Esophagus squamous epithelium (tissue), 5 donors: ENCODE results near the gene CCR2. TPM values are rescaled to one million over a fixed set of nuclear protein-coding genes. Genes with fewer than 3 reads are reported as not detected.

Experiments
- DNase-seq: peaks from one replicate; lab custom pipeline; 2025; lab: John Stamatoyannopoulos, UW
- H3K27ac ChIP-seq, 4 donors: fragments of 200-600 bp; sonication (generic); one replicate each; pipeline ENCODE4 v1.5.1; 2016 to 2019; ENCODE audit warnings: mild to moderate bottlenecking in 1 of 4
- H3K27me3 ChIP-seq, 4 donors: fragments of 200-600 bp; sonication (generic); 1 replicate in 3 of 4; 2 replicates in 1 of 4; pipeline versions ENCODE4 v1.5.1 to v1.6.0; 2017 to 2021; ENCODE audit warnings: antibody characterized with exemption in 1 of 4
- H3K36me3 ChIP-seq, 3 donors: fragments of 200-600 bp; sonication (generic); one replicate each; pipeline ENCODE4 v1.5.1; 2016 to 2019
- H3K4me1 ChIP-seq, 3 donors: fragments of 200-600 bp; sonication (generic); one replicate each; pipeline ENCODE4 v1.5.1; 2017 to 2019
- H3K4me3 ChIP-seq, 4 donors: fragments of 200-600 bp; sonication (generic); 1 replicate in 3 of 4; 2 replicates in 1 of 4; pipeline ENCODE4 v1.5.1; 2016 to 2019; ENCODE audit warnings: mild to moderate bottlenecking in 2 of 4, moderate library complexity in 1 of 4
- H3K9me3 ChIP-seq, 3 donors: fragments of 200-600 bp; sonication (generic); one replicate each; pipeline ENCODE4 v1.5.1; 2016 to 2019
- CTCF ChIP-seq, 6 experiments: fragments of 450-650 bp in 4 of 6; fragments of 200-600 bp in 2 of 6; sonication (generic) in 2 of 6; IDR thresholded peaks; one replicate each; pipeline ENCODE4 v1.5.1; 2016 to 2019; ENCODE audit warnings: antibody characterized with exemption in 6 of 6, mild to moderate bottlenecking in 4 of 6, moderate library complexity in 4 of 6
- POLR2A ChIP-seq, 4 donors: fragments of 450-650 bp; IDR thresholded peaks; one replicate each; pipeline ENCODE4 v1.6.1; 2017; ENCODE audit warnings: antibody characterized with exemption in 4 of 4, mild to moderate bottlenecking in 4 of 4, moderate library complexity in 3 of 4
- WGBS, 2 donors: methylation state at CpG; one replicate each; pipeline ENCODE4 v1.1.5; 2018; 5-methylcytosine and 5-hydroxymethylcytosine counted together
- intact Hi-C: fragments of 100-400 bp; cut with DNase I; formaldehyde crosslinking; loops from one replicate; pipeline ENCODE4 v1.15.0; 2022
- total RNA-seq, 4 donors: library from RNA; depleted of rRNA; stranded (reverse); fragments of >200 nt; gene quantifications; one replicate each; pipeline ENCODE4 v1.1.0, GENCODE V29; 2016
- donor health status: DM: yes; HTN: yes; CAD: no.

The CCR2 gene
- total RNA-seq, 4 donors from 2014 or later, result 0.40 to 6.0 (median 1.9) TPM

GRCh38 chr3:46370839-46371518, 17.1 kb downstream of the CCR2 start, which contains the start of gene CCR5:
Gene CCR5 (plus strand): TSS chr3:46370946. CDS start chr3:46372903, 1,957 bp downstream.
- no peak for DNase-seq
- peak within 1 kb of the TSS in 2 of 4 donors; percentile 19 to 34 for H3K4me3 ChIP-seq
- no peaks in the 10 kb centered on the region for H3K36me3 ChIP-seq
- H3K27ac ChIP-seq, result peak within 1 kb of the TSS in 2 of 4 donors; percentile 25 to 55
- H3K27me3 ChIP-seq, result peaks cover 0 to 60% (median 0%) of the 10 kb centered on the region in 4 donors
- H3K9me3 ChIP-seq, result no peaks in the 10 kb centered on the region
- intact Hi-C loops, result no loop called here
- 21 to 28% methylated on average over 5 of the region's 5 CpGs for WGBS, 2 donors
- TF ChIP-seq CTCF (IDR thresholded peaks at IDR 0.05), result no peak
- peak in 1 of 4 donors; percentile 41 for TF ChIP-seq POLR2A (IDR thresholded peaks at IDR 0.05)
- H3K4me1 ChIP-seq, result peaks cover 0 to 12% (median 0%) of the 10 kb centered on the region in 3 donors

- Histone ChIP-seq H3K36me3 (no peaks in the 10 kb centered on the region), H3K4me3 (peak overlapping the region in 2 of 4 donors; percentile 19 to 34), H3K27me3 (peaks cover 0 to 52% (median 0%) of the 10 kb centered on the region in 4 donors), H3K9me3 (no peaks in the 10 kb centered on the region), H3K27ac (peak overlapping the region in 1 of 4 donors; percentile 43), H3K4me1 (peaks cover 0 to 12% (median 0%) of the 10 kb centered on the region in 3 donors)
- 59 to 61% methylated on average over 8 to 10 of the region's 10 CpGs for WGBS, 2 donors
- TF ChIP-seq POLR2A (IDR thresholded peaks at IDR 0.05) (no peak), CTCF (IDR thresholded peaks at IDR 0.05) (no peak)
- intact Hi-C loops, result no loop called here
- no peak for DNase-seq
Observed at GRCh38 chr3:46371519-46372340, 17.8 kb downstream of the CCR2 start.

GRCh38 chr3:46372492-46373359, 18.8 kb downstream of the CCR2 start:
- no peak overlapping the region for H3K27ac ChIP-seq
- intact Hi-C loops, result no loop called here
- DNase-seq, result no peak
- 74 to 83% methylated on average over 8 to 9 of the region's 9 CpGs for WGBS, 2 donors
- peak overlapping the region in 1 of 4 donors; percentile 19 for H3K4me3 ChIP-seq
- H3K36me3 ChIP-seq, result no peaks in the 10 kb centered on the region
- H3K27me3 ChIP-seq, result peaks cover 0 to 43% (median 0%) of the 10 kb centered on the region in 4 donors
- no peaks in the 10 kb centered on the region for H3K9me3 ChIP-seq
- peaks cover 0 to 12% (median 0%) of the 10 kb centered on the region in 3 donors for H3K4me1 ChIP-seq
- TF ChIP-seq POLR2A (IDR thresholded peaks at IDR 0.05) (no peak), CTCF (IDR thresholded peaks at IDR 0.05) (peak in 4 of 6 experiments; percentile 37 to 71 (median 48))

- WGBS, 2 donors, result 78 to 86% methylated on average over 3 of the region's 3 CpGs
- no peak for TF ChIP-seq POLR2A (IDR thresholded peaks at IDR 0.05)
- TF ChIP-seq CTCF (IDR thresholded peaks at IDR 0.05), result no peak
- Histone ChIP-seq H3K27me3 (peaks cover 0 to 24% (median 0%) of the 10 kb centered on the region in 4 donors), H3K27ac (no peak overlapping the region), H3K36me3 (no peaks in the 10 kb centered on the region), H3K4me3 (no peak overlapping the region), H3K9me3 (no peaks in the 10 kb centered on the region), H3K4me1 (peaks cover 0 to 15% (median 0%) of the 10 kb centered on the region in 3 donors)
- DNase-seq, result no peak
- intact Hi-C loops, result loop anchor here (5.0 kb wide), 1 partner anchor 292 kb away; no protein-coding TSS in a partner anchor
Observed at GRCh38 chr3:46374755-46375154, 20.8 kb downstream of the CCR2 start.
